Measurements from ENCODE around the gene DIS3L. TPM values are rescaled to one million over a fixed set of nuclear protein-coding genes. Genes with fewer than 3 reads are reported as not detected.

DIS3L gene
- total RNA-seq, 1 donor from 2014 or later, result 51.1 TPM

Other genes starting within 250 kb of the DIS3L start
- gene MEGF11, start 39.8 kb upstream of the DIS3L start, total RNA-seq, result 0.23 TPM in 1 of 2 replicates, not detected in the other
- gene TIPIN, start 63.1 kb downstream of the DIS3L start, total RNA-seq, result 24.7 and 29.3 TPM in 2 replicates
- gene MAP2K1, start 93.3 kb downstream of the DIS3L start, total RNA-seq, result 81.4 and 86.3 TPM in 2 replicates
- 22.3 and 23.1 TPM in 2 replicates for gene SNAPC5, start 204.2 kb downstream of the DIS3L start, total RNA-seq
- 2,397 and 2,453 TPM in 2 replicates for gene RPL4, start 211.3 kb downstream of the DIS3L start, total RNA-seq
- gene ZWILCH, start 211.8 kb downstream of the DIS3L start, total RNA-seq, result 31.8 and 34.1 TPM in 2 replicates

Measured in T-helper 2 cell treated with Interferon-gamma antibody and Interleukin-4, amounts not matched to agents 100 ng/mL and 5 ng/mL, for 36 hours (primary cell).